ENCODE results near the gene YPEL2. TPM values are rescaled to one million over a fixed set of nuclear protein-coding genes. Genes with fewer than 3 reads are reported as not detected.

Gene YPEL2
- total and polyA plus RNA-seq, 9 donors, result 6.6 to 28.1 (median 10.6) TPM

GRCh38 chr17:59355702-59356325 lies 24.4 kb downstream of the YPEL2 start:
- peaks cover 10% of the 10 kb centered on the region for H3K4me1 ChIP-seq (ENCODE audit: insufficient read depth)
- TF ChIP-seq CTCF (IDR thresholded peaks at IDR 0.05) (no peak), EP300 (IDR thresholded peaks at IDR 0.05) (no peak), POLR2A (IDR thresholded peaks at IDR 0.05) (no peak)
- 67 to 78% (median 75%) methylated on average over 4 of the region's 4 CpGs for WGBS, 3 donors

GRCh38 chr17:59356543-59357218 lies 25.2 kb downstream of the YPEL2 start:
- no peak for DNase-seq
- 21 to 41% (median 38%) methylated on average over 2 of the region's 2 CpGs for WGBS, 3 donors
- H3K27me3 ChIP-seq, result no peaks in the 10 kb centered on the region
- H3K9me3 ChIP-seq, result no peaks in the 10 kb centered on the region
- H3K4me1 ChIP-seq (ENCODE audit: insufficient read depth), result peaks cover 10% of the 10 kb centered on the region
- H3K27ac ChIP-seq, result no peak overlapping the region
- TF ChIP-seq EP300 (IDR thresholded peaks at IDR 0.05), result no peak
- TF ChIP-seq POLR2A (IDR thresholded peaks at IDR 0.05), result no peak
- no peak for TF ChIP-seq CTCF (IDR thresholded peaks at IDR 0.05)
- intact Hi-C loops (cut with DNase I), result no loop called here
- no peak overlapping the region for H3K4me3 ChIP-seq
- H3K36me3 ChIP-seq, result no peaks in the 10 kb centered on the region

More at GRCh38 chr17:59355702-59356325, 24.4 kb downstream of the YPEL2 start:
- Histone ChIP-seq H3K9me3 (no peaks in the 10 kb centered on the region), H3K4me3 (no peak overlapping the region), H3K27me3 (no peaks in the 10 kb centered on the region), H3K27ac (no peak overlapping the region), H3K36me3 (no peaks in the 10 kb centered on the region)
- no peak for DNase-seq
- intact Hi-C loops (cut with DNase I), result no loop called here

GRCh38 chr17:59357219-59357697 lies 25.8 kb downstream of the YPEL2 start:
- TF ChIP-seq CTCF (IDR thresholded peaks at IDR 0.05), result no peak
- TF ChIP-seq POLR2A (IDR thresholded peaks at IDR 0.05), result no peak
- TF ChIP-seq EP300 (IDR thresholded peaks at IDR 0.05), result no peak
- Histone ChIP-seq H3K36me3 (no peaks in the 10 kb centered on the region), H3K4me1 (ENCODE audit: insufficient read depth) (peaks cover 8% of the 10 kb centered on the region), H3K27me3 (no peaks in the 10 kb centered on the region), H3K9me3 (no peaks in the 10 kb centered on the region), H3K27ac (no peak overlapping the region), H3K4me3 (no peak overlapping the region)
- intact Hi-C loops (cut with DNase I), result no loop called here
- DNase-seq, result no peak

- 90 to 98% (median 91%) methylated on average over 1 of the region's 1 CpG for WGBS, 3 donors
- no peaks in the 10 kb centered on the region for H3K27me3 ChIP-seq
- TF ChIP-seq CTCF (IDR thresholded peaks at IDR 0.05) (no peak), POLR2A (IDR thresholded peaks at IDR 0.05) (no peak), EP300 (IDR thresholded peaks at IDR 0.05) (no peak)
- H3K27ac ChIP-seq, result no peak overlapping the region
- no peak overlapping the region for H3K4me3 ChIP-seq
- no peak for DNase-seq
- H3K9me3 ChIP-seq, result no peaks in the 10 kb centered on the region
- H3K4me1 ChIP-seq (ENCODE audit: insufficient read depth), result peaks cover 11% of the 10 kb centered on the region
- H3K36me3 ChIP-seq, result no peaks in the 10 kb centered on the region
- intact Hi-C loops (cut with DNase I), result no loop called here
Observed at GRCh38 chr17:59357929-59358328, 26.5 kb downstream of the YPEL2 start.
